Endothelial cell of umbilical vein (primary cell): ENCODE measurements around the gene GATA6. TPM values are rescaled to one million over a fixed set of nuclear protein-coding genes. Genes with fewer than 3 reads are reported as not detected.

Experiments
- BruUV-seq: library from RNA; stranded (reverse); fragments of 400-500 nt; replicated peaks from 2 replicates; lab custom pipeline; 2021; lab: Mats Ljungman, UMichigan
- CTCF ChIA-PET: fragments of 300-600, 350-600 bp; sonication (Branson Sonifier 250); formaldehyde crosslinking; loops from one replicate; lab custom pipeline; 2021; ENCODE audit warnings: antibody characterized with exemption, inconsistent platforms; lab: Charles Lee
- POLR2A ChIA-PET: fragments of 300-600, 350-600 bp; sonication (Branson Sonifier 250); formaldehyde crosslinking; loops from one replicate; lab custom pipeline; 2021; ENCODE audit warnings: antibody characterized with exemption, inconsistent platforms; lab: Charles Lee
- DNase-seq: peaks from one replicate; pipeline ENCODE4 v3.0.0-alpha.2; 2011; ENCODE audit warnings: low read depth, low spot score
- FAIRE-seq: peaks from 2 replicates; lab custom pipeline; 2011; peaks lifted over from hg19 to GRCh38; lab: Jason Lieb, UNC
- H2AFZ ChIP-seq: 2 replicates; pipeline ENCODE4 v1.6.0; 2012; ENCODE audit warnings: low read depth, low read length, control low read depth, inconsistent platforms
- H3K27ac ChIP-seq: 2 replicates; pipeline ENCODE4 v1.5.1; 2011; ENCODE audit warnings: low read depth, mild to moderate bottlenecking, control low read depth, low read length, moderate library complexity; ENCODE audit not compliant: insufficient read depth
- H3K27me3 ChIP-seq, 2 experiments: 2 replicates each; pipeline versions ENCODE4 v1.6.0 to v1.6.1; 2011; ENCODE audit warnings: low read length in 2 of 2, mixed read lengths in 1 of 2; ENCODE audit not compliant: control insufficient read depth in 2 of 2, insufficient read depth in 2 of 2
- H3K36me3 ChIP-seq, 2 experiments: 2 replicates in 1 of 2; 3 replicates in 1 of 2; pipeline ENCODE4 v1.5.1; 2011; ENCODE audit warnings: low read length in 2 of 2, mild to moderate bottlenecking in 1 of 2, moderate library complexity in 1 of 2; ENCODE audit not compliant: control insufficient read depth in 2 of 2, insufficient read depth in 2 of 2; ENCODE audit errors: extremely low read depth in 1 of 2
- H3K4me1 ChIP-seq: 3 replicates; pipeline ENCODE4 v1.5.1; 2011; ENCODE audit warnings: mild to moderate bottlenecking, low read length; ENCODE audit not compliant: control insufficient read depth, insufficient read depth; ENCODE audit errors: extremely low read depth
- H3K4me2 ChIP-seq: 2 replicates; pipeline ENCODE4 v1.6.1; 2011; ENCODE audit warnings: low read length, control low read depth, mixed read lengths; ENCODE audit not compliant: insufficient read depth
- H3K4me3 ChIP-seq, 3 experiments: fragments of 200-600 bp in 1 of 3; sonication (generic), shearing (Covaris generic) in 1 of 3; replicated peaks in 1 of 3; 2 replicates each; pipeline ENCODE4 v1.5.1; 2011 to 2016; ENCODE audit warnings: control low read depth in 3 of 3, low read length in 3 of 3, mild to moderate bottlenecking in 2 of 3, inconsistent platforms in 1 of 3, low read depth in 1 of 3, moderate library complexity in 1 of 3; ENCODE audit not compliant: insufficient read depth in 1 of 3
- H3K79me2 ChIP-seq: 2 replicates; pipeline ENCODE4 v1.6.0; 2012; ENCODE audit warnings: low read length, inconsistent platforms; ENCODE audit not compliant: control insufficient read depth, insufficient read depth
- H3K9ac ChIP-seq: replicated peaks from 2 replicates; pipeline ENCODE3; 2011; ENCODE audit warnings: low read length, control low read depth; ENCODE audit not compliant: insufficient read depth; ENCODE audit errors: extremely low read depth
- H3K9me1 ChIP-seq: replicated peaks from 3 replicates; pipeline ENCODE4 v1.6.0; 2011; ENCODE audit warnings: mild to moderate bottlenecking, low read length; ENCODE audit not compliant: control insufficient read depth, insufficient read depth; ENCODE audit errors: extremely low read depth
- H3K9me3 ChIP-seq: replicated peaks from 2 replicates; pipeline ENCODE4 v1.5.1; 2012; ENCODE audit warnings: low read length, inconsistent platforms; ENCODE audit not compliant: control insufficient read depth, insufficient read depth
- H4K20me1 ChIP-seq: replicated peaks from 2 replicates; pipeline ENCODE3; 2011; ENCODE audit warnings: mild to moderate bottlenecking, low read length; ENCODE audit not compliant: control insufficient read depth, insufficient read depth; ENCODE audit errors: extremely low read depth
- CTCF ChIP-seq, 2 donors: IDR thresholded peaks; 1 replicate in 1 of 2; 2 replicates in 1 of 2; pipeline ENCODE4 v1.5.1; 2011; ENCODE audit warnings: low read length in 2 of 2, mild to moderate bottlenecking in 2 of 2, moderate library complexity in 2 of 2, control low read depth in 1 of 2, inconsistent platforms in 1 of 2, low read depth in 1 of 2; ENCODE audit not compliant: insufficient read depth in 1 of 2; ENCODE audit errors: extremely low read depth in 1 of 2
- EZH2 ChIP-seq: IDR thresholded peaks from 2 replicates; pipeline ENCODE4 v1.6.1; 2012; ENCODE audit warnings: borderline replicate concordance, low read depth, mild to moderate bottlenecking, moderate library complexity, low read length, inconsistent platforms; ENCODE audit not compliant: severe bottlenecking
- FOS ChIP-seq: IDR thresholded peaks from 2 replicates; pipeline ENCODE4 v1.6.1; 2011; ENCODE audit warnings: mild to moderate bottlenecking, low read length, moderate library complexity, borderline replicate concordance; ENCODE audit not compliant: insufficient read depth
- GATA2 ChIP-seq: IDR thresholded peaks from 2 replicates; pipeline ENCODE4 v1.7.0; 2011; ENCODE audit warnings: low read depth, mild to moderate bottlenecking, moderate library complexity, mixed read lengths, low read length; ENCODE audit not compliant: insufficient read length, insufficient read depth
- JUN ChIP-seq: IDR thresholded peaks from 2 replicates; pipeline ENCODE4 v1.6.1; 2011; ENCODE audit warnings: borderline replicate concordance, low read depth; ENCODE audit not compliant: insufficient read length, insufficient read depth
- MAX ChIP-seq: IDR thresholded peaks from 2 replicates; pipeline ENCODE4 v1.6.1; 2011; ENCODE audit not compliant: insufficient read depth, insufficient read length
- MYC ChIP-seq: IDR thresholded peaks from one replicate; pipeline ENCODE4 v1.6.1; 2011; ENCODE audit warnings: mild to moderate bottlenecking, low read depth, low read length
- POLR2A ChIP-seq: IDR thresholded peaks from 2 replicates; pipeline ENCODE4 v1.6.1; 2012; ENCODE audit warnings: low read depth, mild to moderate bottlenecking, control low read depth, low read length
- POLR2AphosphoS5 ChIP-seq: IDR thresholded peaks from 2 replicates; pipeline ENCODE4 v1.6.1; 2012; ENCODE audit warnings: low read depth, mild to moderate bottlenecking, control low read depth, low read length, moderate library complexity; ENCODE audit not compliant: insufficient read depth
- dilution Hi-C: fragments of 300-500 bp; cut with MboI; formaldehyde crosslinking; loops from one replicate; pipeline ENCODE4 v1.15.0; 2019; ENCODE audit warnings: low sequenced_read_pairs; ENCODE audit not compliant: extremely low pct_ligation_motif_present
- intact Hi-C: fragments of 100-400 bp; cut with micrococcal nuclease; formaldehyde crosslinking; loops from one replicate; pipeline ENCODE4 v1.10.0; 2022
- polyA plus RNA-seq, 4 experiments: library from polyadenylated mRNA; depleted of rRNA in 3 of 4; stranded (reverse) in 3 of 4; unstranded in 1 of 4; fragments of >200 nt; gene quantifications; 2 replicates each; pipeline versions ENCODE4 v1.2.1 to v1.2.3, GENCODE V29; 2011 to 2012; ENCODE audit warnings: missing spikeins in 1 of 4
- total RNA-seq: library from RNA; stranded (reverse); gene quantifications from 2 replicates; pipeline ENCODE4 v1.2.3, GENCODE V29; 2021

The GATA6 gene
- total and polyA plus RNA-seq, 2 donors (not counting 3 experiments of a cell fraction or from before 2014, with no cell fraction given): 4.1 to 14.6 TPM

- FAIRE-seq: no peak
- H3K27ac ChIP-seq: no peak overlapping the region
- POLR2A ChIA-PET: no interaction called here
- no peak overlapping the region for H3K4me3 ChIP-seq
- TF ChIP-seq CTCF (IDR thresholded peaks at IDR 0.05; ENCODE audit: extremely low read depth in 1 of 2, insufficient read depth in 1 of 2, low read depth in 1 of 2, low read length in 2 of 2): no peak
- DNase-seq: no peak
- H2AFZ ChIP-seq: no peak overlapping the region
- no peaks in the 10 kb centered on the region for H3K27me3 ChIP-seq
- BruUV-seq: no TSS peak
- no peaks in the 10 kb centered on the region for H3K79me2 ChIP-seq
- H3K4me2 ChIP-seq: no peak overlapping the region
- H3K9me1 ChIP-seq: no peaks in the 10 kb centered on the region
- peaks cover 7% of the 10 kb centered on the region for H3K4me1 ChIP-seq
- H3K9me3 ChIP-seq: no peaks in the 10 kb centered on the region
- H3K9ac ChIP-seq: no peak overlapping the region
- H4K20me1 ChIP-seq: no peaks in the 10 kb centered on the region
- H3K36me3 ChIP-seq: no peaks in the 10 kb centered on the region
- intact Hi-C loops (no loop called here), dilution Hi-C loops (no loop called here)
- CTCF ChIA-PET: interaction anchor here (1.8 kb wide), 1 partner anchor 25 kb away, joined by 4 read pairs; no protein-coding TSS in a partner anchor
These were observed 52.0 kb downstream of the GATA6 start for GRCh38 chr18:22221350-22221749.

- BruUV-seq: no TSS peak
- no peaks in the 10 kb centered on the region for H3K36me3 ChIP-seq
- dilution Hi-C loops (no loop called here), intact Hi-C loops (no loop called here)
- no peaks in the 10 kb centered on the region for H3K9me1 ChIP-seq
- H4K20me1 ChIP-seq: no peaks in the 10 kb centered on the region
- no peak overlapping the region for H3K9ac ChIP-seq
- TF ChIP-seq JUN: peak; percentile 49
- no peak for TF ChIP-seq POLR2AphosphoS5
- no peak for TF ChIP-seq CTCF (IDR thresholded peaks at IDR 0.05; ENCODE audit: extremely low read depth in 1 of 2, insufficient read depth in 1 of 2, low read depth in 1 of 2, low read length in 2 of 2)
- TF ChIP-seq MAX: no peak
- TF ChIP-seq FOS: peak; percentile 72
- no peak for TF ChIP-seq GATA2
- no peak for TF ChIP-seq EZH2
- no peak for TF ChIP-seq POLR2A
- TF ChIP-seq MYC: no peak
- ChIA-PET POLR2A (interaction anchor here (0.6 kb wide), 1 partner anchor 744 kb away, joined by 3 read pairs; no protein-coding TSS in a partner anchor), CTCF (interaction anchor here (0.7 to 0.9 kb wide), 2 partner anchors 59 to 339 kb away, joined by 3 to 5 read pairs; no protein-coding TSS in a partner anchor)
- no peak overlapping the region for H3K27ac ChIP-seq
- no peak overlapping the region for H3K4me3 ChIP-seq
- H3K79me2 ChIP-seq: no peaks in the 10 kb centered on the region
- FAIRE-seq (peak; percentile 60), DNase-seq (peak; percentile 77)
- no peak overlapping the region for H2AFZ ChIP-seq
- no peaks in the 10 kb centered on the region for H3K27me3 ChIP-seq
- H3K9me3 ChIP-seq: no peaks in the 10 kb centered on the region
- peaks cover 8% of the 10 kb centered on the region for H3K4me1 ChIP-seq
- H3K4me2 ChIP-seq: no peak overlapping the region
These were observed 54.0 kb downstream of the GATA6 start for GRCh38 chr18:22223254-22223964.
